HepG2 (cell line): ENCODE measurements around the gene CELSR2. TPM values are rescaled to one million over a fixed set of nuclear protein-coding genes. Genes with fewer than 3 reads are reported as not detected.
A peak's percentile ranks its signal among the peaks of the same experiment; 100 is the strongest.

ENCODE experiments used
- ATAC-seq: fragments of 200-7000 bp; cut with Tn5 transposase; 3 replicates; pipeline ENCODE4 v1.9.1; 2020; ENCODE audit warnings: mild to moderate bottlenecking, moderate library complexity
- BruUV-seq: library from RNA; stranded (reverse); fragments of 400-500 nt; replicated peaks from 2 replicates; lab custom pipeline; 2021; lab: Mats Ljungman, UMichigan
- CTCF ChIA-PET: fragments of 300-600 bp; formaldehyde crosslinking; extraction: SDS; loops from one replicate; lab custom pipeline; 2021; ENCODE audit warnings: low total read pairs, inconsistent platforms, low intra/inter-chr PET ratio; lab: Yijun Ruan, JAX
- POLR2A ChIA-PET: fragments of 350-600 bp; sonication (Branson Sonifier 250); formaldehyde crosslinking; loops from one replicate; lab custom pipeline; 2020; ENCODE audit warnings: antibody characterized with exemption, inconsistent platforms; lab: Yijun Ruan, JAX
- DNase-seq: peaks from one replicate; pipeline ENCODE4 v3.0.0-alpha.2; 2015; ENCODE audit warnings: low spot score
- FAIRE-seq: peaks from 3 replicates; lab custom pipeline; 2011; peaks lifted over from hg19 to GRCh38; lab: Jason Lieb, UNC
- H2AFZ ChIP-seq: one replicate; pipeline ENCODE4 v1.6.1; 2011; ENCODE audit warnings: low read length, inconsistent platforms
- H3K27ac ChIP-seq: fragments of 300-600 bp; 3 replicates; pipeline ENCODE4 v1.8.0; 2011; ENCODE audit warnings: mixed run types, mild to moderate bottlenecking, mixed read lengths, low read length, inconsistent platforms; ENCODE audit not compliant: insufficient read depth; ENCODE audit errors: extremely low read length
- H3K27me3 ChIP-seq, 2 experiments: fragments of 200-600 bp in 1 of 2; 2 replicates in 1 of 2; 3 replicates in 1 of 2; pipeline versions ENCODE4 v1.6.0 to v1.8.0; 2011; ENCODE audit warnings: low read length in 2 of 2, mild to moderate bottlenecking in 2 of 2, moderate library complexity in 2 of 2, inconsistent platforms in 1 of 2; ENCODE audit not compliant: insufficient read depth in 2 of 2, control insufficient read depth in 1 of 2
- H3K36me3 ChIP-seq, 2 experiments: fragments of 200-600 bp in 1 of 2; replicated peaks in 1 of 2; 2 replicates in 1 of 2; 3 replicates in 1 of 2; pipeline versions ENCODE4 v1.5.1 to v1.8.0; 2011; ENCODE audit warnings: low read length in 2 of 2, inconsistent platforms in 1 of 2; ENCODE audit not compliant: insufficient read depth in 2 of 2, control insufficient read depth in 1 of 2
- H3K4me1 ChIP-seq: 2 replicates; pipeline ENCODE4 v1.5.1; 2012; ENCODE audit warnings: low read length, inconsistent platforms; ENCODE audit not compliant: insufficient read depth
- H3K4me2 ChIP-seq: 2 replicates; pipeline ENCODE4 v1.6.0; 2011; ENCODE audit warnings: low read depth, low read length, inconsistent platforms
- H3K4me3 ChIP-seq, 3 experiments: fragments of 200-600 bp in 1 of 3; sonication (generic), shearing (Covaris generic) in 1 of 3; replicated peaks in 1 of 3; 2 replicates each; pipeline ENCODE4 v1.5.1; 2011 to 2016; ENCODE audit warnings: low read length in 3 of 3, inconsistent platforms in 2 of 3, low read depth in 2 of 3, mild to moderate bottlenecking in 2 of 3, control low read depth in 1 of 3, mixed read lengths in 1 of 3; ENCODE audit not compliant: insufficient read depth in 1 of 3
- H3K79me2 ChIP-seq: one replicate; pipeline ENCODE4 v1.6.1; 2011; ENCODE audit warnings: low read length, inconsistent platforms; ENCODE audit not compliant: insufficient read depth
- H3K9ac ChIP-seq: 2 replicates; pipeline ENCODE4 v1.6.0; 2011; ENCODE audit warnings: mild to moderate bottlenecking, low read depth, low read length, inconsistent platforms; ENCODE audit not compliant: insufficient read depth
- H3K9me3 ChIP-seq: 2 replicates; pipeline ENCODE4 v1.5.1; 2012; ENCODE audit warnings: mild to moderate bottlenecking, low read length
- H4K20me1 ChIP-seq: 2 replicates; pipeline ENCODE4 v1.6.0; 2011; ENCODE audit warnings: inconsistent platforms, mild to moderate bottlenecking, low read length, moderate library complexity; ENCODE audit not compliant: insufficient read depth
- BORCS8-MEF2B ChIP-seq: sonication (generic); formaldehyde crosslinking; IDR thresholded peaks from 2 replicates; pipeline ENCODE4 v1.8.0; 2022; ENCODE audit warnings: mild to moderate bottlenecking, missing genetic modification reagents
- FOXC1 ChIP-seq: sonication (generic); formaldehyde crosslinking; IDR thresholded peaks from 2 replicates; pipeline ENCODE4 v1.8.0; 2022; ENCODE audit warnings: mild to moderate bottlenecking, missing genetic modification reagents, borderline replicate concordance
- HNRNPL ChIP-seq: fragments of 200-400 bp; formaldehyde crosslinking; IDR thresholded peaks from 2 replicates; pipeline ENCODE4 v1.6.1; 2017; ENCODE audit warnings: mild to moderate bottlenecking, low read depth, low read length
- TFDP1 ChIP-seq: IDR thresholded peaks from 2 replicates; pipeline ENCODE4 v1.6.1; 2016; ENCODE audit warnings: missing compliant biosample characterization, missing genetic modification reagents, borderline replicate concordance
- TSC22D2 ChIP-seq: sonication (generic); formaldehyde crosslinking; IDR thresholded peaks from 2 replicates; pipeline ENCODE4 v1.5.1; 2020; ENCODE audit warnings: missing genetic modification reagents, mild to moderate bottlenecking, borderline replicate concordance
- ZBTB33 ChIP-seq: sonication (generic); formaldehyde crosslinking; IDR thresholded peaks from 2 replicates; pipeline ENCODE4 v1.4.0; 2020; ENCODE audit warnings: missing genetic modification reagents
- ZNF646 ChIP-seq: sonication (generic); formaldehyde crosslinking; IDR thresholded peaks from 2 replicates; pipeline ENCODE4 v1.9.0; 2021; ENCODE audit warnings: mild to moderate bottlenecking, missing genetic modification reagents
- ZNF746 ChIP-seq: sonication (generic); formaldehyde crosslinking; IDR thresholded peaks from 2 replicates; pipeline ENCODE4 v1.8.0; 2022; ENCODE audit warnings: mild to moderate bottlenecking, missing genetic modification reagents
- ZSCAN5A ChIP-seq: sonication (generic); formaldehyde crosslinking; IDR thresholded peaks from 2 replicates; pipeline ENCODE4 v1.8.0; 2022; ENCODE audit warnings: mild to moderate bottlenecking, missing genetic modification reagents, borderline replicate concordance
- WGBS: methylation state at CpG from one replicate; pipeline ENCODE4 v1.1.6; 2017; ENCODE audit warnings: low lambda C conversion rate; 5-methylcytosine and 5-hydroxymethylcytosine counted together
- in situ Hi-C: cut with HindIII; loops from 2 replicates; pipeline ENCODE4 v1.10.0; 2017; ENCODE audit warnings: low pct_unique_long_range_greater_than_20kb; ENCODE audit not compliant: extremely low pct_ligation_motif_present
- intact Hi-C: fragments of 100-400 bp; cut with micrococcal nuclease; formaldehyde crosslinking; loops from one replicate; pipeline ENCODE4 v1.10.0; 2022; ENCODE audit not compliant: unreplicated experiment
- polyA plus RNA-seq, 8 experiments: library from polyadenylated mRNA; depleted of rRNA in 3 of 8; stranded (reverse) in 7 of 8; unstranded in 1 of 8; fragments of >200 nt; fragmentation: Illumina TruSeq in 4 of 8; extraction: Trizol in 4 of 8; gene quantifications; 2 replicates each; pipeline versions ENCODE4 v1.2.1 to v1.2.3, GENCODE V29; 2011 to 2016; ENCODE audit warnings: low read depth in 4 of 8, missing spikeins in 1 of 8, mixed read lengths in 1 of 8; ENCODE audit not compliant: insufficient read depth in 1 of 8
- total RNA-seq, 5 experiments: library from RNA; depleted of rRNA; stranded (reverse); fragments of >200 nt; fragmentation: Illumina TruSeq; extraction: Trizol; gene quantifications; 2 replicates each; pipeline ENCODE4 v1.2.3, GENCODE V29; 2016; ENCODE audit warnings: low read depth in 1 of 5

CELSR2 gene
- total and polyA plus RNA-seq, 2 of the 13 experiments (the other 11 are each of a cell fraction or from before 2014, with no cell fraction given): 4.0 to 6.6 TPM

- TF ChIP-seq ZNF646 (no peak), TSC22D2 (CRISPR knock-in tag) (no peak)
Observed at GRCh38 chr1:109299558-109300343, 50.4 kb downstream of the CELSR2 start (continued).

- Histone ChIP-seq H3K9ac (peak overlapping the region; percentile 82; the same call in 1 of the 2 replicates), H3K27ac (peak overlapping the region; percentile 96), H3K9me3 (no peaks in the 10 kb centered on the region), H4K20me1 (no peaks in the 10 kb centered on the region), H3K4me2 (peak overlapping the region; percentile 84; the same call in 1 of the 2 replicates), H3K27me3 (no peaks in the 10 kb centered on the region), H3K79me2 (no peaks in the 10 kb centered on the region), H3K4me3 (no peak overlapping the region), H2AFZ (no peak overlapping the region), H3K4me1 (peaks cover 69% of the 10 kb centered on the region), H3K36me3 (no peaks in the 10 kb centered on the region)
- no TSS peak for BruUV-seq
- 87% methylated on average over 9 of the region's 16 CpGs for WGBS
- POLR2A ChIA-PET: interaction anchor here (0.6 to 2.2 kb wide), 6 partner anchors 13 to 97 kb away, joined by 3 to 28 read pairs (median 17); partner anchors contain the start of genes PSRC1 and SORT1
- ATAC-seq (no peak), FAIRE-seq (peak; percentile 40), DNase-seq (no peak)
- intact Hi-C loops: no loop called here
- in situ Hi-C loops: no loop called here
- CTCF ChIA-PET: no interaction called here
- no peak for TF ChIP-seq BORCS8-MEF2B (CRISPR knock-in tag)
- no peak for TF ChIP-seq TFDP1 (CRISPR knock-in tag)
- no peak for TF ChIP-seq ZSCAN5A
- TF ChIP-seq ZNF746 (CRISPR knock-in tag): 0 out of 2 replicates have a peak, but pooled peaks have one; percentile 55
- no peak for TF ChIP-seq FOXC1 (CRISPR knock-in tag)
- TF ChIP-seq HNRNPL: 0 out of 2 replicates have a peak, but pooled peaks have one; percentile 13
- peak; percentile 80 for TF ChIP-seq ZBTB33 (CRISPR knock-in tag)
Observed at GRCh38 chr1:109300650-109301151, 51.4 kb downstream of the CELSR2 start.
